Measurements from ENCODE around the gene AKAP6. TPM values are rescaled to one million over a fixed set of nuclear protein-coding genes. Genes with fewer than 3 reads are reported as not detected.
A peak's percentile ranks its signal among the peaks of the same experiment; 100 is the strongest.

Gene AKAP6
- total RNA-seq, 1 donor from 2014 or later = 4.4 TPM

- no peak for ATAC-seq
Observed at GRCh38 chr14:32681598-32681997, 352.5 kb downstream of the AKAP6 start.

DNA sequence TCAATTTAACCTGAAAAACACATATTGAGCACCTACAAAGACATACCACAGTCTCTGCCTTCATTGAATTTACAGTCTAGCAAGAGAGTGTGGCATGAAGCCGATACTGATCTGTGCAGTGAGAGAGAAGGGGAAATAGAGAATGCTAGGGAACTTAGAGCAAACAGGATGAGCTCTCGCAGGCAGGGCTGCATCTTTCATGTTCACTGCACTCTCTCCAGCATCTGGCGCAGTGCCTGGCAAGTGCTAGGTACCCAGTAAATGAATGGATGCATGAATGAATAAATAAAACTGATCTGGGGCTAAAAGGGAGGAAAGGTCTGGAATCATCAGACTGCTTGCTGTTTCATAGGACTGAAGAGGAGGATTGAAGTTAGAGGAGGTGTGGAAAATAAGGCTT, 353.1 kb downstream of the AKAP6 start:
- ATAC-seq = no peak

DNA sequence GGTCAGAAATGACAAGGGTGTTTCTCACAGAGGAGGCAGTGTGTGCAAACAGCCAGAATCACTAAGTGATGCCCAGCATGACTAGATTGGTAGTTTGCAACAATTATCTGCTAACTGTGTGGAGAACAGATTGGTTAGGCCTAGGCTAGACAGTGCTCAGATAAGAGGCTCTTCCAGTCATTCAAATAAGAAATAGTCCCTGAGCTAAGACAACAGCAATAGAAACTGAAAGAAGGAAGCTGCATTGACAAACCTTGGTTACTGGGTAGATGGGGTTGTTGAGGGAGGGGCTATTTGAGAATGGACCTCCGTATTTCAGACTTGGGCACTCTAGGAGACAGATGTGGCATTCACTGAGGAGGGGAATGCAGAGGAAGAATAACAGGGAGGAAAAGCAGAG, 354.6 kb downstream of the AKAP6 start:
- ATAC-seq = no peak

GRCh38 chr14:32688941-32689340, 359.8 kb downstream of the AKAP6 start:
- no peak for ATAC-seq

DNA sequence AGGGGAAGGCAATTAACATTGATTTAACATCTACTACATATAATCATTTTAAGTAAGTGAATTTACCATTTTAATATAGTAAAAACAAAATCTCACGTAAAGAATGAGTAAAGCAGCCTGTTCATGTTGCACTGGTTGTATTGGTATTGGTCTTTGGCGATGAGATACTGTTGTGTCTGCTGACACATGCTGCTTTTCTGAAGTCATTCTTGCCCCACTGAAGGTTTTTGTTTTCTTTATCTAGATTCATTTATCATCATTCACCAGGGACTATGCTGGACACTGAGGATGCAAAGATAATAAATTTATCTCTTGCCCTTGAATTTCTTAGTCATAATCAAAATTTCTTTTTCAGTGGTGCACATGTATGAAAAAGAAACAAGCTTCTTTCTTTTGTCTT, 363.3 kb downstream of the AKAP6 start:
- ATAC-seq = no peak

DNA sequence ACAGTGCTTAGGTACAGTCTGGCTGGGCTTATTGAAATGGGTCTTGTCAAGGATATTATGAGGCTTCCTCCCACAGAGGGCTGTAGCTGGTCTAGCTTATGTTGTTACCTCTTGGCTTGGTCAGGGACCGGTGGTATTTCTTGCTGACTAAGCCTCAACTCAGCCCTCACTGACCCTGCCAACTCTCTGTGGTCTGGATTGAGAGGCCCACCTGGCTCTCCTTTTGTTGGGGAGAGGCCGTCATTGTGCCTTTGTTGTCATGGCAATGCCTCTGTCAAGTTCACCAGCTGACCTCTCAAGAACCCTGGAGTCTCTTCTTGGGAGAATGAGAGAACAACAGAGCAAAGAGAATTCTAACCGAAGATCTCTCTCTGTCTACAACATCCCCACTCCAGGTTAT, 364.0 kb downstream of the AKAP6 start:
- ATAC-seq = no peak

DNA sequence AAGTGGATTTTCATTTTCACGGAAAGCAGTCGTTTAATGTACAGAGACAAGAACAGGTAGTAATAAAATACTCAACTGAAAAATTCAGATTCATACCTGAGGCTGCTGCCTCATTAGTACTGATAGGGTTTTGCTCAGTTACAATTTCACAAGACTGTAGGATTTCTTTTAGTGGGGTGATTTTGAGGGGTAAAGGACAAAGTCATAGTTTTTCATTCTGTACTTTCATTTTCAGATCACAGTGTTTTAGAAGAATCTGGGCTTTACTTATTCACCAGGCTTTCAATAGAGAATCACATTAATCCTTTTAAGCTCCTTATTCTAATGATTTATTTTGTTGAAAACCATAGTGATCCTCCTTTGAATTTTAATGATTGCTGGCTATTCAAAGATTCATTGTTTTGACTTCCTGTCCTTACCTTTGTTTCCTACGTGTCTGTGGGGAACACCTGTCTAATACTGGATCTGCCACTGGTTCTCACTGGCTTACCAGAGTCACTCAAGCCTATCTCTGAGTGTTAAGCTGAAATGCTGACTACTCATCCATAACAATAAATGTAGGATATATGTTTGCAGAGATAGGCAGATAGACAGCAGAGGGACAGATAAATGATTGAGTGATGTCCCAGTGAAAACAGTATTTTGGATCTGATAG, 365.8 kb downstream of the AKAP6 start:
- peak; percentile 32 for ATAC-seq

DNA sequence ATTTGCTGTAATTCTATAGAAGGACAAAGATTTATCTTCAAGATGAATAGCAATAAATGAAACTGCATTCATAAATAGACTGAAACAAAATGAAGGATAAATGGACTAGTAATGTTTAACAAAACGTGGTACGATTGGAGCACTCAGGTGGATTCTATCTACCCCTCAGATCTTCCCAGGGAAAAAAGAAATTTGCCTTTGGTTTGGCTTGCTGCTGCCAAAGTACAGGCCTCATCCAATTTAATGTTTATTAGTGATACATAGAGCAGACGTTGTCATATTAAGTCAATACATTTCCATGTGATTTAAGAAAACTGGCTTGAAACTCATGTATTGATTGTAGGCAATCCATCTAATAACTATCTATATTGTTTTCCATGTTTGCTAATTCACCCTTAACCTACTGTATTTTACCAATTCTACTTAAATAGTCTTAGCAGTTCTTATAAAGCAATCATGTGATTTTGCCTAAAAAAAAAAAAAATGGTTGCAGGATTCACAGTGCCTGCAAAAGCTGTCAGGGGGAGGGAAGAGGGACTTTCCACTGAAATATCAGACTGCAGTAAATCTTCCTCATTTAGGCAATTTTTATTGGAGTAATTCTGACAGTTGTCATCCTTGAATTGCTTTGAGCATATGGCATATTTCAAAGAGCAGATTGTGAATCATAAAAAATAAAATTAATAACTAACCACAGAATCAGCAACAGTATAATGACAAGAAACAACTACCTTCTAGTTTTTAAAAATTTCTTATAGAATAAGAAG, 367.4 kb downstream of the AKAP6 start:
- no peak for ATAC-seq

- no peak for ATAC-seq
Observed at GRCh38 chr14:32697114-32697513, 368.0 kb downstream of the AKAP6 start.

GRCh38 chr14:32697704-32698103, 368.6 kb downstream of the AKAP6 start:
- no peak for ATAC-seq

GRCh38 chr14:32698831-32699230, 369.7 kb downstream of the AKAP6 start:
- no peak for ATAC-seq

DNA sequence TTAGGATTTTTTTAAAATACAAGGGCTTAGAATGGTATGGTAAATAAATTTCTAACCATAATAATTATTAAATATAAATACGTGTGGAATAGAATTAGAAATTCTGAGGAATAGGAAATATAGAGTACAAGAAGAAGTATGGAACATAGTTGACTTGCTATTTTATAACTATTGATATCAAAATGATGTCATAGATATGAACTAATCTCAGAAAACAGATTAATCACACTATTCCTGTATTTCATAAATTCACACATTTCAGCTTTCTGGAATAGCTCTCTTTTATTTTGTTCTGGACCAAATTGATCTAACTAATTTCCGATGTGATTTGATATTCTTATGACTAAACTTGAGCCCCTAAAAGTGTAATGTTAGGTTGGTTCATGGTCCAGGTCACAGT, 372.4 kb downstream of the AKAP6 start:
- ATAC-seq = no peak

GRCh38 chr14:32702088-32702487, 373.0 kb downstream of the AKAP6 start:
- no peak for ATAC-seq

DNA sequence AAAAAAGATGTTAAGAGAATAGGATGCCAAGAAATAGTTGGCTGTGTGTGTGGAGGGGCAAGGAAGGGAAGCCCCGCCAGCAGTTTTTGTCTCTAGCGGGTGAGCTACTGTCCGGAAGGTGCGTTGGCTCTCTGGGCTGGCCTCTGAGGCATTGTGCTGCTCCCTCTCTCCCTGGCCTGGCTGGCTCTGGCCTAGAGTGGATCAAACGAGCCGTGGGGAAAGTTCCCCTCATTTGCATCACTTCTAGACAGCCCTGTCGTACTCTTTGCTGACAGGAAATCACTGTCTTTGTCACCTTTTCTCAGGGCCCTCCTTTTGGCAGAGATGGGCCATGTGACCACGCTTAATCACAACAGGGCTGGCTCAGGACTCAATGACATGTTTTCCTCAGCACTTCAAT, 373.5 kb downstream of the AKAP6 start:
- ATAC-seq = peak; percentile 69

DNA sequence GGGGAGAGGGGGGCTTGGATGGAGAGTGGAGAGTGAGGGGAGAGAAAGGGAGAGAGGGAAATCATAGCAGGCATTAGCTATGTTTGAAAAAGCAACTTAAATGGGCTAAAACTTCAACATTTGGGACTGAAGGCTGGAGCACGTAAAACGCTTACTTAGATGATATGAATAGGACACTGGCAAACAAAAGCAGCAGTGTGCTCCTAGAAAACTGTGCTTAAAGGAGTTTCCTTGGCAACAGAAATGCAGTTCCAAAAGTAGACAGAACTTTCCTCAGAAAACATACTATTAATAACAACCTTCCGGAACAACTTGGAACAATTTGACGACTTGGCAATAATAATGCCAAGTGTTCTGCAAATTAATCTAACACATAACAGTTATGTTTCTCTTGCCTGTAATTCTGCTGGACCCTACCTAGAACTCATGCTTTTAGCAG, 374.1 kb downstream of the AKAP6 start:
- ATAC-seq = no peak

GRCh38 chr14:32706721-32707519, 377.8 kb downstream of the AKAP6 start:
- ATAC-seq = no peak

- no peak for ATAC-seq
Observed at GRCh38 chr14:32707742-32708500, 378.8 kb downstream of the AKAP6 start.

- ATAC-seq = no peak
Observed at GRCh38 chr14:32709027-32709426, 379.9 kb downstream of the AKAP6 start.

DNA sequence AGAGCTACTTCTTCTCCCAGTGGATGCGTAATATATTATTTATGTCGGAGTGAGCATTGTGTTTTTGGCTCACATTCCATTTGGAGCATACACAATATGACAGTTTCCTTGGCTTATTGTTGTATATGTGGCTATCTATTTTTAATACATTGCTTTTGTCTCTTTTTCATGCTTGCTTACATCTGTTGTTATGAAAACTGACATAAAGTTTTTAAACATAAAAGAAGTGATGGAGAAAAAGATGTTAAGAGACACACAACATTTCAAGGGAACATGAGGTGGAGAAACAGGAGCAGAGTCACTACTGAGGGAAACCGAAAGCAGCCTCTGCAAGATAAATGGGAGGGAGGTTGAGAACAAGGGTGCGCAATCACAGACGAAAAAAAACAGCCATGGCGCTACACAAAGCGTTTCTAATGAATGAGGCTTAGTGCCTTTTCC, 381.2 kb downstream of the AKAP6 start:
- no peak for ATAC-seq

DNA sequence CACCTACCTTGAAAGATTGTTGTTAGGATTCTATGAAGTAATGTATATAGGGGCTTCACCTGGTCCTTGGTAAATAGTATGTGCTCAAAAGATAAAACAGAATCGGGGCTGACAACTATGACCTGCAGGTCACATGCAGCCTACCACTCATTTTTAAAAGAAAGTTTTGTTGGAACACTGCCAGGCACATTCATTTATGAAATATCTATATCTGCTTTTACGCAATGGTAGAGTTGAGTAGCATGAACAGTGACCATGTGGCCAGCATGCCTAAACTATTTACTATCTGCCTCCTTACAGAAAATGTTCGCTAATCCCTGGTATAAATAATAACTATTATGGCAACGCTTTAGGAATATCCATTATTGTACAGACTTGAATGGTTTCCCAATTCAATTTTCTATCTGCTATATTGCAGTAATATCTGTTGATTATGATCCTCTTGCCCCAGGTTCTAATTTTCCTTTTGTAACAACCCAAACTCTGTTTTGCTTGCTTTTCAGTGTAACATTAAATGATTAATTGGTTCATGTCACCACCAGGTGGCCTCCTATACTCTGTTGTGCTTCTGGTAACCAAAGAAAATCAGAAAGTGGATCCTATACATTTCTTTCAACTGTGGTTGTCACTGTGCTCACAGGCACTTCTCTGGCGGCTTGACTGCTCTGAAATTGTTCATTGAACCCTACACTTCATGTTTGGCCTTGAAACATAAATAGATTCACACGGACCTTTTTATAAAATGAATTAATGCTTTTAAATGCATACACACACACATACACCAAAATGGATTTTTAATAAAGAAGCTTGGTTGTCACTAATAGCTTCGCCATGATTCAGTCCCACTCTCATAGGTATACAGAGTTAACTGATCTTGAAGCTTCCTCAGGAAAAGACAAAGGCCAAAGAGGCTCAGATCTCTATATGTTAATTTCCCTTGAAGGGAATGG, 381.9 kb downstream of the AKAP6 start:
- ATAC-seq = peak; percentile 56

GRCh38 chr14:32713856-32714255, 384.8 kb downstream of the AKAP6 start:
- no peak for ATAC-seq
